ENCODE results near the gene DOK3.

The DOK3 gene

GRCh38 chr5:177503351-177504085 is 6.1 kb downstream of the DOK3 start:
- no peak overlapping the region for H3K4me3 ChIP-seq (ENCODE audit: low read length)
- no peak for DNase-seq (ENCODE audit: low read depth)
- no peak for TF ChIP-seq CTCF (conservative IDR thresholded peaks at IDR 0.05; ENCODE audit: low read depth, low read length)

GRCh38 chr5:177502886-177503285 is 6.7 kb downstream of the DOK3 start:
- H3K4me3 ChIP-seq (ENCODE audit: low read length) = no peak overlapping the region
- no peak for DNase-seq (ENCODE audit: low read depth)
- TF ChIP-seq CTCF (conservative IDR thresholded peaks at IDR 0.05; ENCODE audit: low read depth, low read length) = no peak

- TF ChIP-seq CTCF (conservative IDR thresholded peaks at IDR 0.05; ENCODE audit: low read depth, low read length) = no peak
- no peak overlapping the region for H3K4me3 ChIP-seq (ENCODE audit: low read length)
- DNase-seq (ENCODE audit: low read depth) = no peak
Observed at GRCh38 chr5:177501874-177502678, 7.5 kb downstream of the DOK3 start.

- peak; percentile 40 for DNase-seq (ENCODE audit: low read depth)
- no peak overlapping the region for H3K4me3 ChIP-seq (ENCODE audit: low read length)
- peak; percentile 99 for TF ChIP-seq CTCF (conservative IDR thresholded peaks at IDR 0.05; ENCODE audit: low read depth, low read length)
Observed at GRCh38 chr5:177500685-177501522, 8.7 kb downstream of the DOK3 start.

- no peak for TF ChIP-seq CTCF (conservative IDR thresholded peaks at IDR 0.05; ENCODE audit: low read depth, low read length)
- no peak for DNase-seq (ENCODE audit: low read depth)
- no peak overlapping the region for H3K4me3 ChIP-seq (ENCODE audit: low read length)
Observed at GRCh38 chr5:177499842-177500241, 9.8 kb downstream of the DOK3 start.

GRCh38 chr5:177498013-177498787 is 11.4 kb downstream of the DOK3 start:
- TF ChIP-seq CTCF (conservative IDR thresholded peaks at IDR 0.05; ENCODE audit: low read depth, low read length) = no peak
- DNase-seq (ENCODE audit: low read depth) = no peak
- peak overlapping the region; percentile 57 for H3K4me3 ChIP-seq (ENCODE audit: low read length)
